Right lobe of liver (tissue), 4 donors: ENCODE measurements around the gene KCND3.

ENCODE experiments used
- POLR2A ChIP-seq: fragments of 450-650 bp; IDR thresholded peaks from one replicate; pipeline ENCODE4 v1.6.1; 2017; ENCODE audit warnings: antibody characterized with exemption, mild to moderate bottlenecking
- TF ChIP-seq, protein P1 (sequence below), 4 donors: fragments of 200-600 bp in 3 of 4; fragments of 450-650 bp in 1 of 4; IDR thresholded peaks; one replicate each; pipeline versions ENCODE4 v1.5.1 to v1.8.0; 2016 to 2022; ENCODE audit warnings: antibody characterized with exemption in 4 of 4, mild to moderate bottlenecking in 2 of 4
- donor health status: DM: no; HTN: no; CAD: no.
- donor health status: DM: no; HTN: no; CAD: no.
- donor health status: DM: no; HTN: yes; CAD: no.

- no peak for TF ChIP-seq POLR2A
- TF ChIP-seq, protein P1, sequence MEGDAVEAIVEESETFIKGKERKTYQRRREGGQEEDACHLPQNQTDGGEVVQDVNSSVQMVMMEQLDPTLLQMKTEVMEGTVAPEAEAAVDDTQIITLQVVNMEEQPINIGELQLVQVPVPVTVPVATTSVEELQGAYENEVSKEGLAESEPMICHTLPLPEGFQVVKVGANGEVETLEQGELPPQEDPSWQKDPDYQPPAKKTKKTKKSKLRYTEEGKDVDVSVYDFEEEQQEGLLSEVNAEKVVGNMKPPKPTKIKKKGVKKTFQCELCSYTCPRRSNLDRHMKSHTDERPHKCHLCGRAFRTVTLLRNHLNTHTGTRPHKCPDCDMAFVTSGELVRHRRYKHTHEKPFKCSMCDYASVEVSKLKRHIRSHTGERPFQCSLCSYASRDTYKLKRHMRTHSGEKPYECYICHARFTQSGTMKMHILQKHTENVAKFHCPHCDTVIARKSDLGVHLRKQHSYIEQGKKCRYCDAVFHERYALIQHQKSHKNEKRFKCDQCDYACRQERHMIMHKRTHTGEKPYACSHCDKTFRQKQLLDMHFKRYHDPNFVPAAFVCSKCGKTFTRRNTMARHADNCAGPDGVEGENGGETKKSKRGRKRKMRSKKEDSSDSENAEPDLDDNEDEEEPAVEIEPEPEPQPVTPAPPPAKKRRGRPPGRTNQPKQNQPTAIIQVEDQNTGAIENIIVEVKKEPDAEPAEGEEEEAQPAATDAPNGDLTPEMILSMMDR (IDR thresholded peaks at IDR 0.05): no peak
These were observed 147.1 kb downstream of the KCND3 start for GRCh38 chr1:111842411-111842810.
